ENCODE results near the gene SAFB2.
"Not testable (repeated sequence)": the region's sequence is repeated elsewhere in the genome, so short reads cannot be mapped to it uniquely, and the experiment has no call there.

SAFB2 gene

DNA sequence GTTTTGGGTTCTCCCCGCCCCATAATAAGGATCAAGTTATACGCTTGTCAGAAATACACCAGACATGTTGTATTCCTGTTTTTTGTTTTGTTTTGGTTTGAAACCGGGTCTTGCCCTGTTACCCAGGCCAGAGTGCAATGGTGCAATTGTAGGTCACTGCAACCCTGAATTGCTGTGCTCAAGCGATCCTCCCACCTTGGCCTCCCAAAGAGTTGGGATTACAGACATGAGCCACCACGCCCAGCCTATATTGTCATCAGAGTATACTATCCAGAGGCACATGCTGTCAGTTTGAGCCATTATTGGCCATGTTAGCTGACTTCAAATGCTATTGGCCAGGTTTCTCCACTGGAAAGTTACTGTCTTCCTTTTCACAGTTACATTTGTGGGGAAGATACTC, 10.1 kb upstream of the SAFB2 start:
- DNase-seq (ENCODE audit: low read depth) = no peak

DNA sequence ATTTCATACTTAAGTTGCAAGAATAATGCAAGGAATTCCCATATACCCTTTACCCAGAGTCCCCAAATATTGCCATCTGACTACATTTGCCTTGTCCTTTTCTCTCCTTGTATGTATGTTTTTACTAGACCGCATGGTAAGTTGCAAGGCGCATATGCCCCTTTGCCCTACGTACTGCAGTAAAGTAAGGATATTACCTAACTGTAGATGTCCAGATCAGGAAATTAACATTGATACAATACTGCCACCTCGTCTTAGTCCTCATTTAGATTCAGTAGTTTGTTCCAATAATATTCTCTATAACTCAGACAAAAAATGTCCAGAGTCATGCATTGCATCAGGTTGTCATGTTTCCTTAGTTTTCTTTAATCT, 9.7 kb upstream of the SAFB2 start:
- DNase-seq (ENCODE audit: low read depth) = no peak

DNA sequence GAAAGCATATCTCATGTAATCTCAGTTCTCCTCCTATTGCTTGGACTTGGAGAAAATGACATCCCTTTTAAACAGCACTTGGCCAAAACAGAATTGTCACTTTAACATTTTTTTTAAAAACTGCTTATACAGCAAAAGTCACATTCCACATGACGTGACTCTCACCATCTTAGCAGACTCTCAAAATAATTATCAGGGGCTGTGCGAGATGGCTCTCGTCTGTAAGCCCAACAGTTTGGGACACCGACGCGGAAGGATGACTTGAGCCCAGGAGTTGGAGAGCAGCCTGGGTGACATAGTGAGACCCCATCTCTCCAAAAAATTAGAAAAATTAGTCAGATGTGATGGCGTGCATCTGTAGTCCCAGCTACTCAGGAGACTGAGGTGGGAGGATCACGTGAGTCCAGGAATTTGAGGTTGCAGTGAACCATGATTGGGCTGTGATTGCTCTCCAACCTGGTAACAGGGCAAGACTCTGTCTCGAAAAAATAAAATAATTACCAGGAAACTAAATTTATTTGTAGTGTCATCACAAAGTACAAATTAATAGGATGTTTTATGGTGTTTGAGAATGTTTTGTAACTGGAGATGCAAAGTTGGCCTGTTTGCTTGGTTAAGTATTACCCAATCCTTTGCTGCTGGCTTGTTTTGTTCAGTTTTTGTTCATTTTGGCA, 9.1 kb upstream of the SAFB2 start:
- DNase-seq (ENCODE audit: low read depth) = no peak

DNA sequence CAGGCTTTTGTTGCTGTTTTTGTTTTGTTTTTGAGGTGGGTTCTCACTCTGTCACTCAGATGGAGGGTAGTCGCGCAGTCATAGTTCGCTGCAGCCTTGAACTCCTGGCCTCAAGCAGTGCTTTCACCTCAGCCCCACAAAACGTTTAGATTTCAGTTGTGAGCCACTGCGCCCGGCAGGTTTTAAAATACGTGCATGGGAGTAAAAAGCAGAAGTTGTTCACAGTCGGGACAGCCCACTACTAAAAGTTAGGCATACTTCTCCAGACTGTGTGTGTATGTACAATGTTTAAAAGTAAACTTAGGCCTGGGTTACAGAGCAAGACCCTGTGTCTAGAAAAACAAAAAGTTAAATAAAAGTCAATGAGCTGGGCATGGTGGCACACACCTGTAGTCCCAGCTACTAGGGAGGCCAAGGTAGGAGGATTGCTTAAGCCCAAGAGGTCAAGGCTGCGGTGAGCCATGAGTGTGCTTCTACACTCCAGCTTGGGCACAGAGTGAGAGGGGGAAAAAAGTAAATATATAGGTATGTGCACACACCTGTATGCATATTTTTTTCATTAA, 6.4 kb upstream of the SAFB2 start:
- no peak for DNase-seq (ENCODE audit: low read depth)

DNA sequence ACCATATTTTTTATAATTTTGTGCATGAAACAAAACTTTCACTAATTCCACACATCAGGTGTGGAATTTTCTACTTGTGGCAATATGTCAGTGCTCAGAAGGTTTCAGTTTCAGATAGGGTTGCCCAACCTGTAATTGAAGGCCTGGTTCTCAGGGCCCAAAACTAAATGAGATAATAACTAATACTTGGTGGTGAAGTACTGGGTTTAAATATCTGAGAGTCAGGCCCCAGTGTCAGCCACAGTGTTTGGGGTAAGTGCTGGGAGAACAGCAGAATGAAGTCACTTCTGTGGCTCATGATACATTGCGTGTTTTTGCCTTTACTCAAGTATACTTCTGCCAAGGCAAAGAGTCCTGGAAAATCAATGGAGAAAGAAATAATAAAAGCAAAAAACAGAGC, 5.9 kb upstream of the SAFB2 start:
- DNase-seq (ENCODE audit: low read depth) = no peak

DNA sequence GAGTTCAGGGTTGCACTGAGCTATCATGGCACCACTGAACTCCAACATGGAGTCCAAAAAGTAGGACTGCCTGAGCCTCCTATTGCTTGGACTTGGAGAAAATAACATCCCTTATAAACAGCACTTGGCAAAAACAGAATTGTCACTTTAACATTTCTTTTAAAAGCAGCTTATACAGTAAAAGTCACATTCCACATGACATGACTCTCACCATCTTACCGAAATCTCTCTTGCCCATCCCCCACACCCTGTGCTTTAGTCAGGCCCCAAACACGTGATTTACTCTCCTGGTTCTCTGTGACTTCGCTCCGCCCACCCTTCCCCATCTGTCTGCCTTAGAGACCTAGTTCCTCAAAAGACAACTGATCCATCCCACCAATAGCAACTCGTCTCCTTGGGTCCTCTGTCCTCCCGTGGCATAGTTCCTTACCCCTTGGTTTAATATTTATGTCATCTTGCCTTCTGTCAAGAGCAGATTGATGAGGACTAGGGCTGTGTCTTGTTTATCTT, 4.9 kb upstream of the SAFB2 start:
- DNase-seq (ENCODE audit: low read depth) = peak; percentile 30

DNA sequence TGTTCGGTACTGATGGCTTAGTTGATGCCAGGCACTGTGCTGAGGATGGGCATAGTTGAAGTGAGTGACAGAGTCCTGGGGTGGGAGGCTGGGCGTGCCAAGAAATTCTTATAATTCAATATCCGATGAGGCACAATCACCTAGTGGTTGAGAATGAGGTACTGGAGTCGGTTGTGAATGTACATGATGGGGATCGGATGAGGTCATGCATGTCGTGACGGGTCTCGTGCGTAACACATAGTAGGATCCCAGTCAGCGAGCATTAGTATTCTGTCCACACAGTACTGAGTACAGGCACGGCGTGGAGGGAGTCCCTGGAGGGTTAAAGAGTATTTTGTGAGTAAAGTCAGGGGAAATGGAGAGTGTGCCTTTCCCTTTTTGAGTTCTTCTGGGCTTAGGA, 3.1 kb upstream of the SAFB2 start:
- DNase-seq (ENCODE audit: low read depth) = no peak

DNA sequence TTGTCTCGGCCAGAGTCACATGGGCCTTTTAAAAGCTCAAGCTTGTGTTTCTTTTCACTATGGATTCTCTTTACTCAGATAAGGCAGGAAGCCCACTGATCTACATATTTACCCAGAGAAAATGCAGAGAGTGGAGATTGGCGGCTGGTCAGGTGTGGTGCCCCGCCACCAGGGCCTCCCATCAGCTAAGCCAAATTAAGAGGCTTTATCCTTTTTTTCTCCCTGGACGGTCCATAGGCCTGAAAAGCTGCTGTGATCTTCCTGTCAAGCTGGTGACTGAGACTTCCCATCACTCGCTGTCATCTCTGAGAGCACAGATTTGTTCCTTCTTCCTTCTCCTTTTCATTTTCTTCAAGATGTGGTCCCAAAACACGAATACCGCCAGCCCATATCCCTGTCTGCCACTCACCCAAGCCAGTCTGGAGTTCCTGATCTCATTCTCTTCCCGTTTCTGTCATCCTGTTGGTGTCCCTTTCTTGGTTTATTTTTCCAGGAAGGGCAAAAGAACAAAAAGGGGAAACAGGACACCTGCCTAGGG, 2.2 kb upstream of the SAFB2 start:
- no peak for DNase-seq (ENCODE audit: low read depth)

DNA sequence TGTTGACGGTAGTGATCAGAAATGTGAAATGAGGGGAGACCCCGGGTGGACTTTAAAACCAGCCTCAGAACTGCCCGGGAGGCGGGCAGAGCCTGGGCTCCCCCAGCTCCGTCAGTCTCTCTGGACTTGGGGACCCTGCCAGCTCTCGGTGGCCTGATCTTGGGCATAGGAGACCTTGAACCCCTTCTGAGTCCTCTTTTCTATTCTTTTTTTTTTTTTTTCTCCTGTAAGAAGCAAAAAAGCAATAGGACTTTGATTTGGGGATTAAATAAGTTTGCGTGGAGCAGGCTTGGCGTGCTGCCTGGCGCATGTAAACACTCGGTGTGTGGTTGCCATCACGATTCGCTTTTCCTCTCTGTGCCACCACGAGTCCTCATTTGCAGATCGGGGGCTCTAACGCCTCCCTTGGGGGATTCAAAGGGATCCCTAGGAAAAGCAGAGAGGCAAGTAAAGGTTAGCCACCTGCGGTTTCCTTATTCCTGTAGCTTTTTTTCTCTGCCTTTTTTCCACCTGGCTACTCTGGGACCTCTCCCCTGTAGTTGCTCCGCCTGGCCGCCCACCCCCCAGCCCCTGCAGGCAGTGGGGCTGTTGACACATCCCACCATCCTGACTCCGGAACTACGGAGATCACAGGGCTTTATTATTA, 1.6 kb upstream of the SAFB2 start:
- peak; percentile 5 for DNase-seq (ENCODE audit: low read depth)

DNA sequence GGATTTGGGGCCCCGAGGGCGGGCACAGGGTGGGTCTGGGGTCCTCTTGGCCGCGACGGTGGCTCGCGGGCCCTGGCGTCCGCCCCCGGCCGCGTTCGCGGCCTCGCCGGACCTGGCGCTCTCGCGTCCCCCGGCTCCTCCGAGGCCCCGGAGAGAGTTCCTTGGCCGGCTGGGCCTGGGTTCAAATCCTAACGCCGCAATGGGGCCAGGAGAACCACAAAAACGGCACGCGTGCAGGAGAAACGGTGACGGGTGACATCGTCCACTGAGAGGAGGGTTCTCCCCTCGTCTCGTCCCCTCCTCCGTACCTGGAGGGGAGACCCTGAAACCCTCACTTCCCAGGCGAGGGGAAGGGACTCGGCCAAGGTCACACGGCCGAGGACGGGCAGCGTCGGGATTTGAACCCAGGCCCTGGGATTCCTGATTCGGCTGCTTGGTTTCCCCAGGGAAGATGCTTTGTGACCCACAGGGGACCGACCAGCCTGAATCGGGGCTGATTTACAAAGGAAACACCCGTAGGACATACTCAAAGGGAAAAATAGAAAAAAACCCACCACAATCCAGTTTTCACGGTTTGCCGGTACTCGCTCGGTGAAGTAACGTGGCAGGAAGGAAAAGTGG, 931 bp upstream of the SAFB2 start:
- no peak for DNase-seq (ENCODE audit: low read depth)

DNA sequence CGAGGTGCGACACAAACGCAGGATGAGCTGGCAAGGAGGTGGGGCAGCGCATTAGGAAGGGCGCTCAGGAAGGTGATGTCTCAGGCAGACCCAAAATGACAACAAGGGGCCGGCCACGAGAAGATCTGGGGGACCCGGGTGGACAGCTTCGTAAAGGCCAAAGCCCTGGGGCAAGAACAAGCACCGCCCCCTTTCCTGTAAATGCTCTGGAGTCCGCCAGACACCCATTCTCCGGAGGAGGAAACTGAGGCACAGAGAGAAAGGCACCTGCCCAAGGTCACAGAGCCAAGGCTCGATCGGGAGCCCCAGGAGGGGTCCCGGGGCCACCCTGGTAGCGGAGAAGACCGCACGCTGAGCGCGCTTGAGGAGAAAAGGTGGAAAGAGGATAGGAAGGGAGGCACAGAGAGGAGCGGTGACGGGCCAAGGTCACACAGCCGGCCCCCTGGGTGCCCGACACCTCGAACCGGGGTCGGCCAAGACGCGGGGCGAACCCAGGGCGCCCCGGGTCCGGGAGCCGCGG, 571 bp downstream of the SAFB2 start:
- DNase-seq (ENCODE audit: low read depth) = peak; percentile 15

DNA sequence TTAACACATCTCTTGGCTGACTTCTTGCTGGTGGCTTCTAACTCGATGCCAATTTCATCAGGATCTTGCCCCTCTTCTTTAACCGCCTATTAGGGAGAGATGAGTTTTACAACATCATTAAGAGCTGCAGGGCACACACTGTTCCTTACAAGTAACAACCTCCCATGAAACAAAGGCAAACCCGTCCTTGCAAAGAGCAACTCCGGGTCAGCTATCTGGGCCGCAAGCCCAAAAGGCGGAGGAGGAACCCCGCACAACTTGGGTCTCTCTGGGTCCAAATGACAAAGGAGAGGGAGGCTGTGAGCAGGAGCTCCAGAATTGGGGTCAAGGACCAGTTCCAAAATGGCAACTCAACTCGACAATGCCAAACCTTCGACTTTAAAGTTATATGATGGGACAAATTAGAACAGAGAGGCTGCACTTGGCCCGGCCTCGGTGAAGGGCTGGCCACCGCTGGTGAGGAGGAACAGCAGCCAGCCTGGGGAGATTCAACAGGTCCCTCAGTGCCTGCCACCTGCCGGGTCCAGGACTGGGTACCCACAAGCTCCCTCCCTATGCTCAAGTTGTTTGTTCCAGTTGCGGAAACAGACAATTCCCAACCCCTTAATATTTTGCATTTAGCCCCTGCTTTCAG, 1.1 kb downstream of the SAFB2 start:
- DNase-seq (ENCODE audit: low read depth) = no peak

DNA sequence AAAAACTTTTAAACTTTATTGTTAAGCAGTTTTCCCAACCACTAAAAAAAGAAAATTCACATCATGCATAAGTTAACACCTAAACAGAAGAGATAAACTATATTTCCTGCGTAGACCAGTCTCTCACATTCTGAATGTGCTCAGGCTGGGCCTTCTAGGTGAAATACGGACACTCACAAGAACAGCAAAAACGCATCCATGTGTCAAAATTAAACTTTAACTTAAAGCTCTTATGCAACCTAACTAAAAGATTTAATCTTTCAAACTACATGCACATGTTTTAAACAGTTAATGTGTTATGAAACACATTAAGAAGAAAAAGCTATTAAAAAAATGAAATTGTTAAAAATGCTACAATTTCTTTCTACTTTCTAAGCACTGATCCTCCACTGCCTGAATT, 2.6 kb downstream of the SAFB2 start:
- DNase-seq (ENCODE audit: low read depth) = no peak

DNA sequence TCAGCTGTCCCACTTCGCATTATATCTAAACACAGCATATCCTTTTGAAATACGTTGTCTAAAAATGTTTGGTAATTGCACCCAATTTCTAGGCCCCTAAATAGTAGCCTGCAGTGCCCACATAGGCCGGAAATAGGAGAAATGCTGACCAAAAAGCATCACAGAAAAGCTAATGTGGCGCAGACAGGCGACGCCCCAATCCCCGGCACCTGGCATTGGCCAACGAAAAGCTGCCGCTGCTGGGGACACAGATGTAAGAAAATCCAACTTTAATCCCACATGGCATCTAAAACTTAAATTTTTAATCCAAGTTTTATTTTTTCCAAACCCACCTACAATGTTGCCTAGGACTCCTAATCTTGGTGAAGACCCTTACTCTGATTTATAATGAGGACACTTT, 4.0 kb downstream of the SAFB2 start:
- DNase-seq (ENCODE audit: low read depth) = no peak

DNA sequence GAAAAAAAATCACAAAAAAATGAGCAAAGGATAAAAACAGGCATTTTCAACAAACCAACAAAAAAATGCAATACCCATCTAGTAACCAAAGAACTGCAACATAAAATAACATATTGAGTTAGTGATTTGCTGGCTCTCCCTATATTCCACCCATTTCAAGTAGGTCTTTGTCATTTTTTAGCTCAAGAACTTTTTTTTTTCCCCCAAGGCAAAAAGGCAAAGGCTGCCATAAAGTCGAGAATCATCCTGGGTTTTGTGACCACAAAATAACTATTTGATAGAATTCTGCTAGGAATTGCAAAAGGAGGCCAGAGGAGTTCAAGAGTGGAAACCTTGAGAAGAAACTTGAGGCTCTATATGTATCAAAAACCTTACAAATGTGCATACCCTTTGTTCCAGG, 5.5 kb downstream of the SAFB2 start:
- no peak for DNase-seq (ENCODE audit: low read depth)

DNA sequence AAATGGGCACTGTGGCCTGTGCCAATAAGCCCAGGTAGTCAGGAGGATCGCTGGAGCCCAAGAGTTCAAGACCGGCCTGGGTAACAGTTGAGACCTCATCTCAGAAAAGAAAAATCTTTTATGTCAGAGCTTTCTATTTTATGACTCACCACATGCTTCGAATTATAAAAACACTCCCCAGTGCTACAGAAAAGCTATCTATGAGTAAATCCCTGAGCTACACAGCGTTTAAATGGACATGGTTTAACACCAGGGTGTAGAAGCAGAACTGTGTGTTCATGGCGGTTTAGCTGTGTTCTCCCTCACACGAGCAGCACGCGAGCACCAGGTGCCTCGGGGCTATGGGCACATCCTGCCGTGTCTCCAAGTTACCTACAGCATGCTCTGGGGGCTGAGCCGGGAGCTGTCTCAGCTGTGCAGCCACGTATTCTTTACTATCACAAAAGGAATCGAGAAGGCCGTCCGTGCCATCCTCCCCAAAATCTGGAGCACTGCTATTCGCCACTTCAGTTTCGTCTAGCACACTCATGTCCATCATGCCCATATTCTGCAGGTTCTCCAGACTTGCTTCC, 6.7 kb downstream of the SAFB2 start:
- DNase-seq (ENCODE audit: low read depth) = no peak

DNA sequence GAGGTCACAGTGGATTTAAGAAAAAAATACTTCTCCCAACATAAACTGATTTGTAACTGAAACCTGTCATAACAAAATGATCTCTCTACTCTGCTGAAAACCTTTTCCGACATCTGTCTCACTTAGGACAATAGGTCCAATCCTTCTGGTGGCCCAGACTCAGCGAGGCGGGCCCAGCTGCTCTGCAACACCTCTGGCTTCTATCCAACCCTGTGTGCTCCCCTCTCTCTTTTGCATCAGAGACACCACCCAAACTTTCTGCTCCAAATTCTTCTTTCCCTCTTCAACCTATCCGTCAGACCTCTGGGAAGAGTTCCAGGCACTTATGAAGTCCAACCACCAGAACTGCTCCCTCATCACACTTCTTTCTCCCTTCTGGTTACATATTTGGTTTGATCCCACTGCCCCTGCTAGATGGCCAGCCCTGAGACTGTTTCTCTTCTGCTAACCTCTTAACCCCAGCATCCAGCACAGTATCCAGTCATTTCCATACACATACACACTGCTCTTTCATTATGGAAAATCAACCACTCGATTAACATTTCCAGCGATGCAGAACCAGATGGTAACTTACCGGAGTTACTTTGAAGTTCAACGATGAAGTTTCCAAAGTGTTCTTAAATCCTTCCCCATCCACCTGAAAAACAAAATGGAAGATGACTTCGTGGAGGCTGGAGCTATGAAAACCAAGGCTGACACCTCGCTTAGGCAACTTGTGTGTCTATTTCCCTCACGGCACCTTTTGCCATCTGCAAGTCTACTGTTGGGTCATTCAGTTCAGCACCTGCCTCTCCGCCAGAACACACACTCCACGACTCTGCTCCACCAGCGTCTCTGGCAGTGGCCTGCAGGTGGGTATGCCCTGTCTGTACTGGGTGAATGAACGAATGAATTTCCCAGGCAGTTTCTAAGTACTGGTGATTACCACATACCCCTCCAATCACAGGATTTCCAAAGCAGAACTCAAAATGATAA, 9.4 kb downstream of the SAFB2 start:
- no peak for DNase-seq (ENCODE audit: low read depth)

DNA sequence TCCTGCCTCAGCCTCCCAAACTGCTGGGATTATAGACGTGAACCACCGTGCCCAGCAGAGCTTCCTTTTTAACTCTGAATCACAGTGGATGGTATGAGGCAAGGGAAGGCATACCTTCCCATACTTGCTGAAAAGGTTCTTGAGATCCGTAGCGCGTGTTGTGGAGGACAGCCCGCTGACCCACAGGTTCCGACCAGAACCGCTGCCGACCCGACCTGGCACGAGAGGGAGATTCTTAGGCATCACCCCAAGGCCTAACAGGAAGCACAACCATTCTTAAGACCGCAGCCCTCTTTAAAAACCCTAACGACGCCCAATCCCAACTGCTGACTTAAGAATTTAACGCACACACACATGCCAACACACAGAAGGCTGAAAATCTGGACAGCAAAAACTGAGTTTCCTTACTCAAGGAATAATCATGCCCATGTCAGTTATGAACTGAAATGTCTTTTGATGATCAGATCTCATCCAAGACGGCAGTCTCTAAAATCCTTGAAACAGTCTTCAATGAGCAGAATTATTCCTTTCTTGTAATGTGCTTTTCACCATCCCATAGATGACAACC, 12.6 kb downstream of the SAFB2 start:
- no peak for DNase-seq (ENCODE audit: low read depth)

DNA sequence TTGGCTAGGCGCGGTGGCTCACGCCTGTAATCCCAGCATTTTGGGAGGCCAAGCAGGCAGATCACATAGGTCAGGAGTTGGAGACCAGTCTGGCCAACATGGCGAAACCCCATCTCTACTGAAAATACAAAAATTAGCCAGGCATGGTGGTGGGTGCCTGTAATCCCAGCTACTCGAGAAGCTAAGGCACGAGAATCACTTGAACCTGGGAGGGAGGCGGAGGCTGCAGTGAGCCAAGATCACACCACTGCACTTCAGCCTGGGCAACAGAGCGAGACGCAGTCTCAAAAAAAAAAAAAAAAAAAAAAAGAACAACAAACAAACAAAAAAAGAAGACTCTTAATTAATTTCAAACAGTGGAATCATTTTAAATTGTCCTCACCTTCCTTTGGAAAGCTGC, 13.8 kb downstream of the SAFB2 start:
- DNase-seq (ENCODE audit: low read depth) = not testable (repeated sequence)

DNA sequence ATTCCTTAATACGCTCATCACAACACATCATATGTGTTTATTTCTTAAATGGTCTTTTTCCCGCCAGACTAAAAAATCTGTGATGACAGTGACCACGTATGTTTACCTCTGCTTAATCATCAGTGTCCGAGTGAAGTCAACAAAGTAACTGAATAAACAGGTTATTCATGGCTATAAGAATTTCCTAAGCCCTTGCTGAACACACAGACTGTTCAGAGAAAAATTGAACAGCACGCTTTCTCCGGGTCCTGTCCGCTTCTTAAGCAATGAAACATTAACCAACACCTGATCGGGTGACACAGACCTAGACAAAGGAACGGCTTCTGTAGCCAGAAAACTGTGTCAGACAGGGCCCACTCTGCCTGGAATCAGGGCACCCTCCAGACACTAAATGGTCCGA, 14.3 kb downstream of the SAFB2 start:
- DNase-seq (ENCODE audit: low read depth) = no peak
